GM21576 (cell line): ENCODE data around the gene GLDC.
A peak's percentile ranks its signal among the peaks of the same experiment; 100 is the strongest.
"Not testable (repeated sequence)": the region's sequence is repeated elsewhere in the genome, so short reads cannot be mapped to it uniquely, and the experiment has no call there.

Experiments
- ATAC-seq: cut with Tn5 transposase; IDR thresholded peaks from one replicate; pipeline ENCODE4 v1.9.1; 2021; ENCODE audit warnings: mild to moderate bottlenecking, moderate library complexity; ENCODE audit not compliant: unreplicated experiment

Gene GLDC

GRCh38 chr9:6622784-6623183, 22.7 kb downstream of the GLDC start:
- not testable (repeated sequence) for ATAC-seq

- no peak for ATAC-seq
Observed at GRCh38 chr9:6620796-6621195, 24.7 kb downstream of the GLDC start.

- ATAC-seq, result no peak
Observed at GRCh38 chr9:6620353-6620752, 25.2 kb downstream of the GLDC start.

GRCh38 chr9:6619909-6620308, 25.6 kb downstream of the GLDC start:
- ATAC-seq, result no peak

- no peak for ATAC-seq
Observed at GRCh38 chr9:6616951-6617602, 28.5 kb downstream of the GLDC start.

- ATAC-seq, result no peak
Observed at GRCh38 chr9:6614489-6614888, 31.0 kb downstream of the GLDC start.

DNA sequence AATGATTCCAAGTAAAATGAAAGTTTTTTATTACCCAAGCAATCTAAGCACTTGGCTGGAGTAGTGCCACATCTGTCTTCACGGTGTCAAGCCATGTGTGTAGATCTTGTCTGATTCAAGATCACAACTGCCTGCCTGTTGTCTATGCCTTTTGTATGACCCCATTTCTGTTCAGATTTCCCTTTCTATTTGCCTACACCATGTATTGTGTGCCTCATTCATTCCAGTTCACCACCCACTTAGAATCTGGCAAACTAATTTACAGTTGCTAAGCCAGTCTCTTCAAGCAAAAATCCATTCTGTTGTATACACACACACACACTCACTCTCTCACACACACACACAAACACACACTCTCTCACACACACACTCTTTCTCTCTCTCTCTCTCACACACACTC, 33.7 kb downstream of the GLDC start:
- no peak for ATAC-seq

DNA sequence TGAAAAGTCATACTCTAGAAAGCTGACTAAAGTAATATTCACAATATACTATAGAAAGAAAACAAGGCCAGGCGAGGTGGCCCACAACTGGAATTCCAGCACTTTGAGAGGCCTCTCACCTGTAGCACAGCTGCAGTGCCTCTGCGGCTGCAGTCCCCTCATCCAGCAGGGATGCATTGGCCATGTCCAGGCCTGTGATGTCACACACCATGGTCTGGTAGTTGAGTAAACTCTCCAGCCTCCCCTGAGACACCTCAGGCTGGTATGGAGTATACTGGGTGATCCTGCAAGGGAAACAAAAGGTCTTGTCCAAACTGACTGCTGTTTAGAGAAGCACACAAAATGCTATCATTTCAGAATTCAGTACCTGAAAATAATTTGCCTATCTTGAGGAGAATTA, 35.5 kb downstream of the GLDC start:
- no peak for ATAC-seq

GRCh38 chr9:6609497-6610016, 36.0 kb downstream of the GLDC start:
- ATAC-seq, result no peak

DNA sequence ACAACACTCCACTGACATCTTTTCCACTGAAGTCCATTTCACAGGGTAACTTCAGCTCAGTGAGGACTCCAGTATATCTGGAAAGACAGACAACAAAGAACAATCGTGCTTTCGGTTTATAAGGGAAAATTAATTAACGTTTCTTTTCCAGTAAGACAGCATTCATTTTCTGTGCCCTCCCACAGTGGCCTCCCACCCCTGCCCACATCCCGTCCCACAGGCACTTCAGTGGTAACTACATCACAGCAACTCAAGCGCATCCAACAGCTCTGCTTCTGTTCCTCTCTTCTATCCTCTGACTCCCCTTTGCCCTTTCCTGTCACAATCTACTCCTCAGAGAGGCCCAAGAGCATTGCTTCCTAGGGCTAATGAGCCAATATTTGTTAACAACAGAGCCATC, 40.3 kb downstream of the GLDC start:
- peak; percentile 83 for ATAC-seq

GRCh38 chr9:6600426-6600825, 45.1 kb downstream of the GLDC start:
- no peak for ATAC-seq

DNA sequence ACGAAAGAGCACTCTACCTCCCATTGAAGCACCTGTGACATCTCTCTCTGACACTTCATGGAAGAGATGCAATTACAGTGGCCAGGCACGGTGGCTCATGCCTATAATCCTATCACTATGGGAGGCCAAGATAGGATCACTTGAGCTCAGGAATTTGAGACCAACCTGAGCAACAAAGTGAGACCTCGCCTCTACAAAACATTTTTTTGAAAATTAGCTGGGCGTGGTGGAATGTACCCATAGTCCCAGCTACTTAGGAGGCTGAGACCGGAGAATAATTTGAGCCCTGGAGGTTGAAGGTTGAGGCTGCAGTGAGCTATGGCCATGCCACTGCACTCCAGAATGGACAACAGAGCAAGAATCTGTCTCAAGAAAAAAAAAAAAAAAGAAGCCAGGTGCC, 45.5 kb downstream of the GLDC start:
- no peak for ATAC-seq

DNA sequence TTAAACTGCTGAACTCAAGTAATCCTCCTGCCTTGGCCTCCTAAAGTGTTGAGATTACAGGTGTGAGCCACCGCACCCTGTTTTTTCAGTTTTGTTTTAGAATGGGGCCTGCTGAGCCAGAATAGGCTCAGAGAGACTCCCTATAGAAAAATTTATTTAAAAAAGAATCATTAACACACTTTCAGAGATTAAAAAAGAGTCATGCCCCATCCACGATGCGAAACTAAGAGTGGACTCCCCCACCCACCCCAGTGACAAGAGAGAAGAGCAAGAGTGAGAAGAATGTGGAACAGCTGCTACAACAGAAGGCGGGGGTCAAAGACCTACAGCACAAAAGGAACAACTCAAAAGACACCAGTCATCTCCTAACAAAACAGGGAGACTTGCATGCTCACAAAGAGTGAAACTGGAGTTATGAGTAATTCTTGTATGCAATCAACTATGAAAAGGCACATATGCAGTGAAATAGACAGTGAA, 47.2 kb downstream of the GLDC start:
- ATAC-seq, result peak; percentile 92

GRCh38 chr9:6592791-6593190, 52.7 kb downstream of the GLDC start:
- ATAC-seq, result no peak

- no peak for ATAC-seq
Observed at GRCh38 chr9:6592231-6592630, 53.3 kb downstream of the GLDC start.

- ATAC-seq, result no peak
Observed at GRCh38 chr9:6590772-6591384, 54.7 kb downstream of the GLDC start.

- no peak for ATAC-seq
Observed at GRCh38 chr9:6590334-6590733, 55.2 kb downstream of the GLDC start.

- no peak for ATAC-seq
Observed at GRCh38 chr9:6584881-6585597, 60.5 kb downstream of the GLDC start.

DNA sequence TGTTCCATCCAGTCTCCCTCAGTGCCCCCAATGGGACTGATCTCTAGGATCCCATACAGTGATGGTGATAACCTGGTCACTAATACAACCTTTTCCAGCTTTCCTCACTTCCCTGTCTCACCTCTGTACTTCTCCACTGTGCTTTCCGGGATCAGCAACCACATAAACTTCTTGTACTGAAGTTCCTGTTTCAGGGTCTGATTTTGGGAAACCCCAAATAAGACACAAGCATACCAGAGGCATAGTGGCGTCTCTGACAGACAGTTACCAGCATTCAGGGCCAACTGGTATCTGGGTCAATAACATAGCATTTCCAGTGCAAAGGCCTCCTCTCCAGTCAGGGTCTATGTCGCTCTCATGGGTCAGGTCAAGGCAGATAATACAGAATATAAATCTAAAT, 64.3 kb downstream of the GLDC start:
- ATAC-seq, result no peak

DNA sequence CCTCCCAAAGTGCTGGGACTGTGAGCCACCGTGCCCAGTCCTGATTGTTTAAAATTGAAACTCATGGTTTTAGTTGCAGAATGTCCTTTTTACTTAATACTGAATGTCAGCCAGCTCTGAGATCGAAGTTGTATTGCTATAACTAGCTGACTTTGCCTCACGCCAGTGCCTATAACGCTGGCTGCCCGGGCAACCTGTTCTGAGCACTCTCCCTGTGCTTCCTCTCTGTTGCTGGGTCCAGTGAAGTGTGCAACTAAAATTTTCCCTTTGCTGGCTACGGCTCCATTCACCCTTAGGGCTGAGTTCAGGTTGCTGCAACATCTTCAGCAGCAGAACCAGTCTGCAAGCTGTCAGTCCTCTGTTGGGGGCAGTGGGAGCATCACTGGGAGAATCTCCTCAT, 65.9 kb downstream of the GLDC start:
- no peak for ATAC-seq

DNA sequence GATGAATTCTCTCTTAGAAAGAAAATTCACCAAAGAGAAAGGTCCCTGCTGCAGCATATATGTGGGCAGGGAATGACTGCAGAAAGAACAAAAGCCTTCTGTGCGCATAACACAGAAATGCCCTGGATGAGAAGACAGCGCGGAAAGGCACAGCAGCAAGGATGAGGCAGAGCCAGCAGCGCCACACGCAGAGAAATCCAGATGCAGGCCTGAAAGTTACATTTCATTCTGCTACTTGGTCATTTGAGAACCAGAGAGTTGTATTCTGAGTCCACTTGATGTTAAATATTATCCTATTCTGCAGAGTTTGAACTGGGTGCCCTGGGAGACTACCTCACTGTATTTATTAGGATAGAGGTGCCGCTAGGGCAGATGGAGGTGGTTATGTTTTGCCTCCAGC, 68.5 kb downstream of the GLDC start:
- no peak for ATAC-seq
